SK-N-SH treated with all-trans-retinoic acid at 6 μM for 48 hours (cell line): ENCODE data around the gene TTC7B.

Experiments
- ARNTL ChIP-seq: fragments of 450-650 bp; formaldehyde crosslinking; IDR thresholded peaks from 2 replicates; pipeline ENCODE4 v1.5.0; 2020; ENCODE audit warnings: low read depth, mild to moderate bottlenecking, moderate library complexity, borderline replicate concordance
- BACH2 ChIP-seq: fragments of 250-450 bp; sonication (Bioruptor Pico); IDR thresholded peaks from 2 replicates; pipeline ENCODE4 v1.9.0; 2021; ENCODE audit warnings: mild to moderate bottlenecking, borderline replicate concordance
- CREB5 ChIP-seq: fragments of 250-450 bp; sonication (Bioruptor Pico); IDR thresholded peaks from 2 replicates; pipeline ENCODE4 v1.5.1; 2020; ENCODE audit warnings: low read depth, mild to moderate bottlenecking, moderate library complexity
- ESRRG ChIP-seq: fragments of 250-450 bp; sonication (Bioruptor Pico); IDR thresholded peaks from 2 replicates; pipeline ENCODE4 v1.6.1; 2021; ENCODE audit warnings: mild to moderate bottlenecking
- ISL1 ChIP-seq: fragments of 250-450 bp; sonication (Bioruptor Pico); IDR thresholded peaks from 2 replicates; pipeline ENCODE4 v2.1.2; 2022; ENCODE audit warnings: mild to moderate bottlenecking, moderate library complexity
- PATZ1 ChIP-seq: fragments of 250-450 bp; sonication (Bioruptor Pico); IDR thresholded peaks from 2 replicates; pipeline ENCODE4 v1.8.0; 2020; ENCODE audit warnings: mild to moderate bottlenecking, moderate library complexity, borderline replicate concordance
- POU6F1 ChIP-seq: fragments of 250-450 bp; sonication (Bioruptor Pico); IDR thresholded peaks from 2 replicates; pipeline ENCODE4 v1.8.0; 2021; ENCODE audit warnings: low read depth, mild to moderate bottlenecking, moderate library complexity, borderline replicate concordance
- PPARA ChIP-seq: fragments of 250-450 bp; sonication (Bioruptor Pico); IDR thresholded peaks from 2 replicates; pipeline ENCODE4 v1.5.0; 2020; ENCODE audit warnings: mild to moderate bottlenecking, borderline replicate concordance
- RARB ChIP-seq: fragments of 250-450 bp; sonication (Bioruptor Pico); IDR thresholded peaks from 2 replicates; pipeline ENCODE4 v1.8.0; 2021; ENCODE audit warnings: mild to moderate bottlenecking, moderate library complexity
- TOX ChIP-seq: fragments of 250-450 bp; sonication (Bioruptor Pico); IDR thresholded peaks from 2 replicates; pipeline ENCODE4 v1.8.0; 2021; ENCODE audit warnings: mild to moderate bottlenecking, moderate library complexity, borderline replicate concordance
- TSHZ2 ChIP-seq: fragments of 250-450 bp; sonication (Bioruptor Pico); IDR thresholded peaks from 2 replicates; pipeline ENCODE4 v1.5.0; 2020; ENCODE audit warnings: mild to moderate bottlenecking, moderate library complexity
- ZC3H10 ChIP-seq: fragments of 250-450 bp; sonication (Bioruptor Pico); IDR thresholded peaks from 2 replicates; pipeline ENCODE4 v1.5.1; 2021; ENCODE audit warnings: mild to moderate bottlenecking, moderate library complexity
- ZFP3 ChIP-seq: fragments of 250-450 bp; sonication (Bioruptor Pico); IDR thresholded peaks from 2 replicates; pipeline ENCODE4 v1.5.0; 2020; ENCODE audit warnings: mild to moderate bottlenecking, moderate library complexity

GRCh38 chr14:90641168-90641567 is 175.1 kb downstream of the TTC7B start:
- TF ChIP-seq ISL1 (CRISPR knock-in tag) (no peak), BACH2 (CRISPR knock-in tag) (no peak), CREB5 (CRISPR knock-in tag) (no peak), ZFP3 (CRISPR knock-in tag) (no peak), POU6F1 (CRISPR knock-in tag) (no peak), RARB (CRISPR knock-in tag) (no peak), PPARA (CRISPR knock-in tag) (no peak), TSHZ2 (CRISPR knock-in tag) (no peak), ESRRG (CRISPR knock-in tag) (no peak), TOX (no peak), PATZ1 (no peak), ARNTL (CRISPR knock-in tag) (no peak), ZC3H10 (CRISPR knock-in tag) (no peak)
